Heart left ventricle (tissue), 16 donors: ENCODE measurements around the gene HS1BP3. TPM values are rescaled to one million over a fixed set of nuclear protein-coding genes. Genes with fewer than 3 reads are reported as not detected.

ENCODE experiments used
- ATAC-seq, 4 donors: fragments of 200-7000 bp; cut with Tn5 transposase; one replicate each; pipeline ENCODE4 v1.9.1; 2020 to 2022; ENCODE audit warnings: moderate library complexity in 4 of 4, mild to moderate bottlenecking in 3 of 4, moderate number of reproducible peaks in 1 of 4
- DNase-seq, 5 donors: peaks; one replicate each; pipeline ENCODE4 v3.0.0-alpha.2; 2020
- H3K27ac ChIP-seq, 12 donors: fragments of 200-600 bp; sonication (generic) in 4 of 12; one replicate each; pipeline versions ENCODE4 v1.5.0 to v1.8.0; 2016 to 2022; ENCODE audit warnings: mild to moderate bottlenecking in 2 of 12
- H3K27me3 ChIP-seq, 9 donors: fragments of 200-600 bp; sonication (generic) in 2 of 9; one replicate each; pipeline versions ENCODE4 v1.5.1 to v1.8.0; 2016 to 2022; ENCODE audit warnings: mild to moderate bottlenecking in 3 of 9
- H3K36me3 ChIP-seq, 9 donors: fragments of 200-600 bp; sonication (generic) in 2 of 9; one replicate each; pipeline versions ENCODE4 v1.5.0 to v1.8.0; 2018 to 2022; ENCODE audit warnings: mild to moderate bottlenecking in 2 of 9
- H3K4me1 ChIP-seq, 12 donors: fragments of 200-600 bp; sonication (generic) in 4 of 12; one replicate each; pipeline versions ENCODE4 v1.5.0 to v1.8.0; 2016 to 2022; ENCODE audit warnings: mild to moderate bottlenecking in 3 of 12
- H3K4me3 ChIP-seq, 12 donors: fragments of 200-600 bp; sonication (generic) in 4 of 12; one replicate each; pipeline versions ENCODE4 v1.5.0 to v1.8.0; 2017 to 2022; ENCODE audit warnings: mild to moderate bottlenecking in 9 of 12, moderate library complexity in 4 of 12
- H3K9me3 ChIP-seq, 12 donors: fragments of 200-600 bp; sonication (generic) in 4 of 12; one replicate each; pipeline versions ENCODE4 v1.5.0 to v1.8.0; 2016 to 2022; ENCODE audit warnings: mild to moderate bottlenecking in 1 of 12
- POLR2A ChIP-seq, 2 donors: fragments of 450-650 bp; IDR thresholded peaks; one replicate each; pipeline ENCODE4 v1.6.1; 2017; ENCODE audit warnings: antibody characterized with exemption in 2 of 2, mild to moderate bottlenecking in 2 of 2, moderate library complexity in 2 of 2
- WGBS, 4 donors: extraction: QIAGEN DNeasy Blood & Tissue Kit in 2 of 4; methylation state at CpG; one replicate each; pipeline versions ENCODE4 v1.1.5 to v1.1.7; 2013 to 2018; 5-methylcytosine and 5-hydroxymethylcytosine counted together
- intact Hi-C, 10 donors: fragments of 100-400 bp; cut with DNase I; formaldehyde crosslinking; loops; one replicate each; pipeline versions ENCODE4 v1.11.1 to v1.14.2; 2022
- polyA plus RNA-seq, 2 donors: library from polyadenylated mRNA; stranded (reverse); fragments of 200-250 nt; gene quantifications; one replicate each; pipeline ENCODE4 v1.2.3, GENCODE V29; 2013
- total RNA-seq, 9 donors: library from RNA; depleted of rRNA in 2 of 9; stranded (reverse); fragments of >200 nt in 2 of 9; fragmentation: NEBNext Ultra II Directional in 3 of 9; extraction: Animal tissue kit (Norgen Biotek cat#: 25700) in 3 of 9; gene quantifications; one replicate each; pipeline versions ENCODE4 v1.1.0 to v1.2.4, GENCODE V29; 2016 to 2023
- TF ChIP-seq, protein P1 (sequence below), 12 donors: fragments of 200-600 bp; sonication (generic) in 4 of 12; IDR thresholded peaks; one replicate each; pipeline versions ENCODE4 v1.5.0 to v1.8.0; 2018 to 2022; ENCODE audit warnings: antibody characterized with exemption in 12 of 12, mild to moderate bottlenecking in 5 of 12
- donor health status: ischemic (EF 13 %, LVEDD 7.1; RV severe dilation, severe dysfunction).
- donor health status: healthy with polysubstance abuse.
- donor health status: DM: no; HTN: yes; CAD: no.
- donor health status: DM: no; HTN: no; CAD: no.
- donor health status: ischemic (EF 25% LVEDD 6.9; RV normal size, moderate dysfunction).
- donor health status: ischemic (EF 25% LVEDD 5.7; RV mildly dilated, moderate dysfunction).
- donor health status: healthy.
- donor health status: DM: yes; HTN: yes; CAD: no.
- donor health status: ischemic (EF 35%, LVEDD 5.7; RV mildly dilated, moderate dysfunction).
- donor health status: nonischemic (EF 11% LVEDD 7.7; RV severe dilation, severe dysfunction).
- donor health status: DM: yes; HTN: yes; CAD: no.
- donor health status: PGD.
- donor health status: ischemic (EF 29% LVEDD 5.4; RV normal size, mild dysfunction).
- donor health status: nonischemic (EF 23%, LVEDD 6.1; RV moderate dilation, normal function).

The HS1BP3 gene
- total and polyA plus RNA-seq, 11 donors: 12.7 to 23.7 (median 21.0) TPM

DNA sequence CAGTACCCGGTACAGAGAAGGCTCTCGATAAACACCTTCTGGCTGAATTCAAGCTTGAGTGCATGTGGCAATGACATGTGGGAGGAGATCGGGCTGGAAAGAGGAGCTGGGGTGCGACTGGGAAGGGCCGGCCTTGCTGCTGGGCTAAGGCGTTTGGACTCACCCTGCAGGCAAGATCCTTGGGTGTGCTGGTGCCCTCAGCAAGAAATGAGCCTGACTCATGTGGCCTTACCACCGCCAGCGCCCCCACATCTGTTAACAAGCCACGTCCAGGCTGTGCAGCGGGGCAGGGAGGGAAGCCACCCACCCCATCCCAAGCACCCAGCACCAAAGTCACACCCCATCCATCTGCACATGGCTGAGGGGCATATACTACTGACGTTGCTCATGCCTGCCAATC lies 1.3 kb downstream of the HS1BP3 start:
- peak overlapping the region in 1 of 12 donors; percentile 94 for H3K27ac ChIP-seq

DNA sequence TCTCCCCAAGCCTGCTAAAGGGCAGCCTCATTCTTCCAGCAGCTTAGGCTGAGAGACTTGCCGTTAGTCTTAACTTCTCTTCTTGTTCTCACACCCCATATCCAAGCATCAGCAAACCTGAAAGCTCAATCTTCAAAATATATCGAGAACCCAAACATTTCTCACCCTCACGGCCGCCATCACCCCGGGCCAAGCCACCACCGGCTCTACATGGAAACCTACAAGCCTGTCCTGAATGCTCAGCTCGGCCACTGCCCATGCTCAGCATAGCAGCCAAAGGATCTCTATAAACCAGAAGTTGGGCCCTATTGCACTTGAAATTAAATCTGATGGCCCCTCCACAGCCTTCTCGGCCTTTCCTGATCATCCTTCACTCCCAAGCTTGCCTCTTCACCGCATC lies 2.1 kb downstream of the HS1BP3 start:
- Histone ChIP-seq H3K36me3 (peaks cover 0 to 29% (median 21%) of the 10 kb centered on the region in 9 donors), H3K27me3 (no peaks in the 10 kb centered on the region), H3K9me3 (no peaks in the 10 kb centered on the region), H3K4me1 (peaks cover 4 to 40% (median 27%) of the 10 kb centered on the region in 12 donors), H3K27ac (peak overlapping the region in 1 of 12 donors; percentile 94), H3K4me3 (no peak overlapping the region)
- TF ChIP-seq POLR2A (IDR thresholded peaks at IDR 0.05): no peak
- TF ChIP-seq, protein P1, sequence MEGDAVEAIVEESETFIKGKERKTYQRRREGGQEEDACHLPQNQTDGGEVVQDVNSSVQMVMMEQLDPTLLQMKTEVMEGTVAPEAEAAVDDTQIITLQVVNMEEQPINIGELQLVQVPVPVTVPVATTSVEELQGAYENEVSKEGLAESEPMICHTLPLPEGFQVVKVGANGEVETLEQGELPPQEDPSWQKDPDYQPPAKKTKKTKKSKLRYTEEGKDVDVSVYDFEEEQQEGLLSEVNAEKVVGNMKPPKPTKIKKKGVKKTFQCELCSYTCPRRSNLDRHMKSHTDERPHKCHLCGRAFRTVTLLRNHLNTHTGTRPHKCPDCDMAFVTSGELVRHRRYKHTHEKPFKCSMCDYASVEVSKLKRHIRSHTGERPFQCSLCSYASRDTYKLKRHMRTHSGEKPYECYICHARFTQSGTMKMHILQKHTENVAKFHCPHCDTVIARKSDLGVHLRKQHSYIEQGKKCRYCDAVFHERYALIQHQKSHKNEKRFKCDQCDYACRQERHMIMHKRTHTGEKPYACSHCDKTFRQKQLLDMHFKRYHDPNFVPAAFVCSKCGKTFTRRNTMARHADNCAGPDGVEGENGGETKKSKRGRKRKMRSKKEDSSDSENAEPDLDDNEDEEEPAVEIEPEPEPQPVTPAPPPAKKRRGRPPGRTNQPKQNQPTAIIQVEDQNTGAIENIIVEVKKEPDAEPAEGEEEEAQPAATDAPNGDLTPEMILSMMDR (IDR thresholded peaks at IDR 0.05): no peak
- WGBS, 4 donors: 96 to 98% (median 97%) methylated on average over 9 of the region's 9 CpGs
- ATAC-seq: no peak
- peak in 2 of 5 donors; percentile 16 to 19 for DNase-seq
- intact Hi-C loops: loop anchor here in 2 of 10 donors (10.0 kb wide), 2 partner anchors 514 to 544 kb away; no protein-coding TSS in a partner anchor

More for the DNA sequence above, 1.3 kb downstream of the HS1BP3 start:
- H3K27me3 ChIP-seq: no peaks in the 10 kb centered on the region
- no peaks in the 10 kb centered on the region for H3K9me3 ChIP-seq
- intact Hi-C loops: loop anchor here in 2 of 10 donors (10.0 kb wide), 2 partner anchors 515 to 545 kb away; no protein-coding TSS in a partner anchor
- TF ChIP-seq, protein P1 (IDR thresholded peaks at IDR 0.05): no peak
- TF ChIP-seq POLR2A (IDR thresholded peaks at IDR 0.05): no peak
- peaks cover 0 to 21% (median 15%) of the 10 kb centered on the region in 9 donors for H3K36me3 ChIP-seq
- H3K4me3 ChIP-seq: peak overlapping the region in 8 of 12 donors; percentile 75 to 100 (median 98)
- 84 to 95% (median 90%) methylated on average over 10 to 11 of the region's 11 CpGs for WGBS, 4 donors
- DNase-seq (peak in 2 of 5 donors; percentile 29 to 54), ATAC-seq (no peak)
- peaks cover 4 to 40% (median 27%) of the 10 kb centered on the region in 12 donors for H3K4me1 ChIP-seq

DNA sequence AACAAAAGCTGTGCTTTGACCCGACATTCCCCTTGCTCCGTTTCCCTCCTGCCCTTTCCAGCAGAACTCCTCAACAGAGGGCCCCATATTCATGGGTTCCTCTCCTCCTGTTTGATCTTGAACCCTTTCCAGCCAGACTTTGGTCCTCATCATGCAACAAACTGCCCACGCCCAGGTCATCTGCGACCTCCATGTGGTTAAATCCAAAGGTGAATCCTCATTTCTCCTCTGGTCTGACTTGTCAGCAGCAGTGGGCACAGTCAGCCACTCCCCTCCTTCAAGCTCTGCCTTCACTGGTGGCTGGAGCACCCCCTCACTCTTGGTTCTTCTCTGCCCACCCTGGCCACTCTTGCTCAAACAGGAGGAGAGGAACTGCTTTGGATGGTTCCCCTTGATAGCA lies 2.7 kb downstream of the HS1BP3 start:
- Histone ChIP-seq H3K36me3 (peaks cover 0 to 35% (median 27%) of the 10 kb centered on the region in 9 donors), H3K9me3 (no peaks in the 10 kb centered on the region), H3K27me3 (no peaks in the 10 kb centered on the region), H3K4me1 (peaks cover 4 to 40% (median 27%) of the 10 kb centered on the region in 12 donors), H3K27ac (peak overlapping the region in 1 of 12 donors; percentile 94), H3K4me3 (no peak overlapping the region)
- no peak for ATAC-seq
- WGBS, 4 donors: 87 to 94% (median 91%) methylated on average over 4 of the region's 4 CpGs
- peak in 1 of 5 donors; percentile 17 for DNase-seq
- intact Hi-C loops: loop anchor here in 2 of 10 donors (10.0 kb wide), 2 partner anchors 513 to 543 kb away; no protein-coding TSS in a partner anchor
- TF ChIP-seq, protein P1 (IDR thresholded peaks at IDR 0.05): no peak
- no peak for TF ChIP-seq POLR2A (IDR thresholded peaks at IDR 0.05)

DNA sequence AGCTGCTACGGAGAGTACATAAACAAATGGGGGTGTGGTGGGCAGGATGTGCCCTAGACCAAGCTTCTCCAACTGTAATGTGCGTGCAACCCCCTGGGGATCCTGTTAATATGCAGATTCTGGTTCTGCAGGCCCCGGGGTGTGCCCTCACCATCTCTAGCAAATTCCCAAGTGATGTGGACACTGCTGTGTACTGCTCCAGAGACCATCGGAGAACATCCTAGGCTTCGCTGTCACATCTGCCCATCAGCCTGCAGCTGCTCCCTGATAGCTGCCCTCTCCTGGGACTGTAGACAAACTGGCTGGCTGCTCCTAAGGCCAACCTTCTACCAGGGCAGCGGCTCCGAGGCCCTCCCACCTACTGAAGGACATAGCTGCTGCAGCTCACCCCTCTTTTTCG lies 3.2 kb downstream of the HS1BP3 start:
- no peak overlapping the region for H3K4me3 ChIP-seq
- DNase-seq: peak in 2 of 5 donors; percentile 10 to 19
- no peak for ATAC-seq
- TF ChIP-seq POLR2A (IDR thresholded peaks at IDR 0.05): no peak
- TF ChIP-seq, protein P1 (IDR thresholded peaks at IDR 0.05): no peak
- H3K9me3 ChIP-seq: no peaks in the 10 kb centered on the region
- H3K27ac ChIP-seq: no peak overlapping the region
- WGBS, 4 donors: 76 to 84% (median 80%) methylated on average over 8 of the region's 8 CpGs
- no peaks in the 10 kb centered on the region for H3K27me3 ChIP-seq
- peaks cover 0 to 39% (median 32%) of the 10 kb centered on the region in 9 donors for H3K36me3 ChIP-seq
- peaks cover 4 to 41% (median 28%) of the 10 kb centered on the region in 12 donors for H3K4me1 ChIP-seq
- intact Hi-C loops: loop anchor here in 2 of 10 donors (10.0 kb wide), 2 partner anchors 513 to 543 kb away; no protein-coding TSS in a partner anchor
